NOMO-1 treated with DMSO at 0.1 percent for 48 hours (cell line): ENCODE results near the gene PCP4.

ENCODE experiments used
- DNase-seq: peaks from one replicate; lab custom pipeline; 2025; ENCODE audit not compliant: unreplicated experiment; lab: John Stamatoyannopoulos, UW

Gene PCP4

DNA sequence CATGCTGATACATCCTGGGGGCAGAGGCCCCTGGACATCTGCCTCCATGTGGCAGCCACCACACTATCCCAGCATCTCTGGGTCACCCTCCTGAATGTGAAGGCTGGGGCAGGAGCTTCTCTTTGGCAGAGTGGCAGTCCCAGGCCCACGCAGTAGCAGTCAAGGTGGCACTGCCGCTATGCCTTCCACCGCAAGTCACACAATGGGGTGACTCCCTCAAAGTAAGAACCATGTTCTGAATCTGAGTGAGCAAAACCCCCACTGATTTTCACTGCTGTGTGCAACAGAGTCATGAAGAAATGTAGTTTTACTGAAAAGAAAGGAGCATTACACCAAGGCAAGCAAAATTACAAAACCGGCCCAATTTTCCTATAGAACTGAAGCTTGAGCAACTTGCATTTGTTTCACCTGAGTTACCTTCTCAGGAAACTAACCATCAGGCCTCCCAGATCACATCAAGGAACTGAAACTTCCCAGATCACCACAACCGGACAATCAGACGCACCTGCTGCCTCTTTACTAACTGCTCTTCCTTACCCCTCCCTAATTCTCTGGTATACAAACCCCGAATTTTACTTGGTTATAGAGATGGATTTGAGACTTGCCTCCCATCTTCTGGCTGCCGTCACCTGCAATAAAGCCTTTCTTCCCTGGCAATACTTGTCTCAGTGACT, 102.6 kb downstream of the PCP4 start:
- no peak for DNase-seq

DNA sequence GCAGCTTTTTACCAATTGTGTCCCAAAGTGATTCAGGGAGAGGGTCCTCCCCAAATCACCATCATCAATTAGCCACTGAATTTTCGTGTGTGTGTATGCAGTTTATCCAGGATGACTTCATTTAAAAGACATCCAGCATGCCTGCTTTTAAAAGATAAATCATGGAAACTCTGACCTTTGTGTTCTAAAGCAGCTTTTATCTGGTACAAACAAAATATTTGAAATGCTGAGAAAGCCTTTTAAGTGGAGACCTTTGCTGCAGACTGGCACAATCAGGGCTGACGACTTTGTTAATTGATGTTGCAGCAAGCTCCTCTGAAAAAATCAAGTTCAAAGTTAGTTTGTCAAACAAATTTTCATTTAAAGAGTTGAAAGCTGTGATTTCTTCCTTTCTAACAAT, 104.7 kb downstream of the PCP4 start:
- no peak for DNase-seq

DNA sequence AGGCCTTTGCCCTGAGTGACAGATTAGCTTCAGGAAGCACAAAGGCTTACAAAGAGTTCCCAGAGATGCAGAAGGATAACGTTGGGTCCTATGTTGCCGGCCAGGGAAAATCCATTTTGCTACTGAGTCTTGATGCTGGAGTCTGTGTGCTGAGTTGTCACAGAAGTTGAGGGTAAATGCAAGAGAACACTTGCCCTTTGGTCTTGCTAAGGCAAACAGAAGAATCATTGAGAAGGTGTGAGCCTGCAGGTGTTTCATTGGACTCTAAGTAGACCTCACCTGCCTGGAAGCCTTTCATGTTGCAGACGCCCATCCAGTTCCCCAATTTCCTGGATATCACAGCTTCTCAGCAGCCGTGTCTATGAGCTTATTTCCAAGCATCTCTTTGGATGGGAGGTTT, 105.2 kb downstream of the PCP4 start:
- DNase-seq: no peak

DNA sequence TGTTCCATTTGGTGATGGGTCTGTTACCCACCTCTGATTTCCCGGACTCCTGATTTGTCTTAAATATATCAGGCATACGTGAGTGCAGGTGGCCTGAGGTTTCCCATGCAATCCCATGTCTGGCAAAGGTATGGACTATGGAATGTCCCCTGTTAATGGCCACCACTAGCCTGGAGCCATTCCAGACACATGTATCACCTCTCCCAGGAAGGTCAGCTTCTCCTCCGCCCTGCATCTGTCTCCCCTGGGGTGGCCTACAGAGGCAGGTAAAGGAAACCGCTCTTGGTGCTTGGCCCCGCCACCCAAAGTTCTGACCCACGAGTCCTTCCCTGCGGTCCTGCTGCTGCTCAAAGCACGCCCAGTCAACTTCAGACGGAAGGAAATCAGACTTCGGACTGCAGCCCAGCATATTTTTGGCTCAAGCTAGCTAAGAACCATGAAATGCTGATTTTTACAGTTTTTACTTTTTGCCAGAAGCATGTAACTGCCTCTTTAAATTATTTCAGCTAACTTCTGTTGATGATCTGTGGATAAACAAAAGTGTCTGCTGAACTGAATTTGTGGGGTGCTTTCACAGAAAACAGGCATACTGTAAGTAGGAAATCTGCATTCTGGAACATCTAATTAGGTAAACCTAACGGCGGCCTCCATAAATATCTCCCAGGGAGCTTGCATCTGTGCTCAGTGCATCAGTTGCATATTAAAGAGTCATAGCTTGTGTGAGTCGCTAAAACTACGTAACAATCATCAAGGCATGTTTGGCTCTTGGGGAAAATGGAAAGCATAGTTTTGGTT, 105.9 kb downstream of the PCP4 start:
- DNase-seq: no peak

DNA sequence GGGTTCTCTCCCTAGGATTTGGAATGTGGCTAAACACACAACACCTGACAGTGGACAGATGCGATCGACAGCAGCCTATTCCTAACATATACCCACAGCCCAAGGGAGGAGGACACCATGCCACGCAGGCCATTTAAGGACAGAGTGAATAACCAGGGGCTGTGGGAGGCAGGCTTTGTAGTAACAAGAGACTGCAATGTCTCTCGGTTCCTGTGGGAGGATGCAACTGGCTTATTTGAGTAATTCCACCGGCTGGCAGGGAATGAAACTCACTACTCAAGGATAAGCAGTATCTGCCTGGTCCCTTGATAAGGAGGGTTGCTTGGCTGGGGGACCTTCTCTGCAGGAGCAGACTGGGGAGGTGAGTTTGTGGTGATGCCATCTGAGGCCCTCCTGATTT, 109.6 kb downstream of the PCP4 start:
- DNase-seq: no peak
